ENCODE measurements around the gene ELMOD3. TPM values are rescaled to one million over a fixed set of nuclear protein-coding genes. Genes with fewer than 3 reads are reported as not detected.
A peak's percentile ranks its signal among the peaks of the same experiment; 100 is the strongest.
"Not testable (repeated sequence)": the region's sequence is repeated elsewhere in the genome, so short reads cannot be mapped to it uniquely, and the experiment has no call there.

Gene ELMOD3
- total RNA-seq, 2 donors from 2014 or later, result 15.4 to 22.1 TPM

DNA sequence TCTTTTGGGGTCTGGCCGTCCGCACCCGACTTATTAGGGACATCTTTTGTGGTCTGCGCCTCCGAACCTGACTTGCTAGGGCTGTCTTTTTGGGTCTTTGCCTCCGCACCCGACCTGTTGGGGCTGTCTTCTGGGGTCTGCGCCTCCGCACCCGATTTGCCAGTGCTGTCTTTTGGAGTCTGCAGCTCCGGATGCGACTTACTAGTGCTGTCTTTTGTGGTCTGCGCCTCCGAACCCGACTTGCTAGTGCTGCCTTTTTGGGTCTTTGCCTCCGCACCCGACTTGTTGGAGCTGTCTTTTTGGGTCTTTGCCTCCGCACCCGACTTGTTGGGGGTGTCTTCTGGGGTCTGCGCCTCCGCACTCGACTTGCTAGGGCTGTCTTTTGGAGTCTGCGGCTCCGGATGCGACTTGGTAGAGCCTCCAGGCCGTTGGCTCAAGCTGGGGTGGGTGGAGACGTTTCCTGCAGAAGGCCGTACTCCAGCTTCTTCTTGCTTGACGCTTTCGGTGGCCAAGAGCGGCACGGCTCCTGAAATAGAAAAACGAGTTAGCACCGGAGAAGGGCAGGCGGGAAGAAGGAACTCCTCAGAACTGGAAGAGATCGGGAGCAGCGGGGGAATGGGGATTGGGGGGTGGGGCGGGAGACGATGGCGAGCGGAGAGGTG, 27.3 kb upstream of the ELMOD3 start:
- intact Hi-C loops (cut with DNase I), result loop anchor here in 1 of 2 donors (1.0 kb wide), 1 partner anchor 27 kb away; the partner anchor contains the start of genes ELMOD3 and RETSAT
- peak; percentile 73 for DNase-seq

DNA sequence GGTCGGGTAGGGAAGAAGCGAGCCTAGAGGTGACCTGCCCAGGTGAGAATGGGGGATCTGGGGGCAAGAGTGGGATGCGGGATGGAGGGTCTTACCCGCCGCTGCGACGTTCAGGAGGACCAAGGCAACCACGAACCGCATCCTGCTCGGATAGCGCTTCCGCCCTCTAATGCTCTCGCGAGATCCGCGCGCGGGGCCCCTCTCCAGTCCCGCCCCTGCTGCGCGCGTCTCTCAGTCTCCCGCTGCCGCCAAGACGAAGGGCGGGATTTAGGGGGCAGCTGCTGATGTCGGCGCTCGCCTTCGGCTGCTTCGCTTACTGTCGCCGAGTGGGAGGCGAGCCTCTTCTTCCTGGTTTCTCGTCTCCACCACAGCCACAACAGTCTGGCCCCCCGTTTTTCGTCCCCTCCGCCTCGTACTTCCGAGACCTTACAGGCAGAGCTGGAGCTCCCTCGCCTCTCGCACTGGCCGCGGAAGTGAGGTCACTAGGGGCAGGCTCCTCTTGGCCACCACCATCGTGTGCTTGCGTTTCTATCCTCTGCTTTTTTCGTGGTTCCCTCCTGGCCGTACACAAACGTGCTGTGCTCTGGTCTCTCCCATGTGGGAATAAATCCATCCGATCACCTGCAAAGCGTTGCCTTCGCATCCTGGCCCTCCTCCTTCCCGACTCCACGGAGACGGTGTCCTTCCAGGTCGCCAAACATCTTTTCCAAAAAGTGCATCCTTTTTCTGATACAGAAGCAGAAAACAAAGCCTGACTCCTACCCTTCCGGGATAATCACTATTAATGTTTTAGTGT, 26.5 kb upstream of the ELMOD3 start, which contains the start of gene TGOLN2:
TSS of gene TGOLN2 (minus strand) at position 168 of the 796 bp plus-strand sequence. CDS start at position 141, 27 bp downstream.
- DNase-seq (peak; percentile 95), ATAC-seq (peak; percentile 98 to 99)
- intact Hi-C loops (cut with DNase I), result loop anchor here in 1 of 2 donors (1.0 kb wide), 1 partner anchor 26 kb away; the partner anchor contains the start of genes ELMOD3 and RETSAT

More for the DNA sequence above, 27.3 kb upstream of the ELMOD3 start:
- peak; percentile 53 to 61 for ATAC-seq

DNA sequence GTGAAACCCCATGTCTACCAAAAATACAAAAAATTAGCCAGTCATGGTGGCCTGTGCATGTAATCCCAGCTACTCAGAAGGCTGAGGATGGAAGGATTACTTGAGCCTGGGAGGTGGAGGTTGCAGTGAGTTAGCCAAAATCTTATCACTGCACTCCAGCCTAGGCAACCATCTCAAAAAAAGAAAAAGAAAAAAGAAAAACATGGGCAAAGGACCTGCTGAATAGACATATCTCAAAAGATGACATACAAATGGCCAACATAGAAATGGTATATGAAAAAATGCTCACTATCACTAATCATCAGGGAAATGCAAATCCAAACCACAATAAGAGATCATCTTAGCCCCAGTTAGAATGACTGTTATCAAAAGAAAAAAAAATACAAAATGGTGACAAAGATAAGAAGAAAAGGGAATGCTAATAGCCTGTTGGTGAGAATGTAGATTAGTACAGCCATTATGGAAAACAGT, 25.4 kb upstream of the ELMOD3 start:
- intact Hi-C loops (cut with DNase I), result no loop called here
- ATAC-seq (no peak), DNase-seq (no peak)

DNA sequence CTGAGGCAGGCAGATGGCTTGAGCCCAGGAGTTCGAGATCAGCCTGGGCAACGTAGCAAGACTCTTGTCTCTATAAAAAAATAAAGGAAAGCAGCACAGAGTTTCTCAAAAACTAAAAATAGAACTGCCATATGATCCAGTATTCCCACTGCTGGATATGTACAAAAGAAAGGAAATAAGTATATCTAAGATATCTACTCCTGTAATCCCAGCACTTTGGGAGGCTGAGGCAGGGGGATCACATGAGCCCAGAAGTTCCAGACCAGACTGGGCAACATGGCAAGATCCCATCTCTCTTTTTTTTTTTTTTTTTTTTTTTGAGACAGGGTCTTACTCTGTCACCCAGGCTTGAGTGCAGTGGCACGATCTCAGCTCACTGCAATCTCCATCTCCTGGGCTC, 24.9 kb upstream of the ELMOD3 start:
- DNase-seq; ATAC-seq; intact Hi-C loops (cut with DNase I): not testable (repeated sequence)

DNA sequence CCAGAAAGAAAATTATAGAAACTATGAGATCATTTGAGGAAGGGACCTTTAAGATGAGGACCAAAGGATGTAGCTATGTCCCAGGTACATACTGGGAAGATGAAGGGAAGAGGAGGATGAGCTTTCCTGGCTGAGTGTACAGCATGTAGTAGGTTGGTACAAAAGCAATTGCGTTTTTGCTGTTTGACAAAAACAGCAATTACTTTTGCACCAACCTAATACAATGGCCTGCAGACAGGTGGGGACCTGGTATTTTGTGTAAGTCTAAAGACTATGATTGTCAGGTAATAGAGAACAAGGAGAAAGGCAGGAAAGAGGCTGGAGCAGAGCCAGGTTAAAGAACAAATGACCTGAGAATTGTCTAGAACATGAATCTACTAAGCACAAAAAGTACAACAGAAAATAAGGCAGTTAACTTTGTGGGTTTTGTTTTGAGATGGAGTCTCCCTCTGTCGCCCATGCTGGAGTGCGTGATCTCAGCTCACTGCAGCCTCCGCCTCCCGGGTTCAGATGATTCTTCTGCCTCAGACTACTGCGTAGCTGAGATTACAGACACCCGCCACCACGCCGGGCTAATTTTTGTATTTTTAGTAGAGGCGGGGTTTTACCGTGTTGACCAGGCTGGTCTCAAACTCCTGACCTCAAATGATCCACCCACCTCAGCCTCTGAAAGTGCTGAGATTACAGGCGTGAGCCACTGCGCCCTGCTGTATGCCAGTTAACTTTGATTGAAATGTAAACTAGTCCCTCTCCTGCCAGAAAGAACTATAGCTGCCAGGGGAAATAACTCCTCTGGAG, 23.5 kb upstream of the ELMOD3 start:
- ATAC-seq (no peak), DNase-seq (no peak)
- intact Hi-C loops (cut with DNase I), result no loop called here

DNA sequence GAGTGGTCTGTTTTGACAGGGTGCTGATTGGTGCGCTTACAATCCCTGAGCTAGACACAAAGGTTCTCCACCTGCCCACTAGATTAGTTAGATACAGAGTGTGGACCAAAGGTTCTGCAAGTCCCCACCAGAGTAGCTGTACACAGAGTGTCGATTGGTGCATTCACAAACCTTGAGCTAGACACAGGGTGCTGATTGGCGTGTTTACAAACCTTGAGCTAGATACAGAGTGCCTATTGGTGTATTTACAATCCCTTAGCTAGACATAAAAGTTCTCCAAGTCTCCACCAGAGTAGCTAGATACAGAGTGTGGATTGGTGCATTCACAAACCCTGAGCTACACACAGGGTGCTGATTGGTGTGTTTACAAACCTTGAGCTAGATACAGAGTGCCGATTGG, 20.7 kb upstream of the ELMOD3 start:
- ATAC-seq; intact Hi-C loops (cut with DNase I); DNase-seq: not testable (repeated sequence)

DNA sequence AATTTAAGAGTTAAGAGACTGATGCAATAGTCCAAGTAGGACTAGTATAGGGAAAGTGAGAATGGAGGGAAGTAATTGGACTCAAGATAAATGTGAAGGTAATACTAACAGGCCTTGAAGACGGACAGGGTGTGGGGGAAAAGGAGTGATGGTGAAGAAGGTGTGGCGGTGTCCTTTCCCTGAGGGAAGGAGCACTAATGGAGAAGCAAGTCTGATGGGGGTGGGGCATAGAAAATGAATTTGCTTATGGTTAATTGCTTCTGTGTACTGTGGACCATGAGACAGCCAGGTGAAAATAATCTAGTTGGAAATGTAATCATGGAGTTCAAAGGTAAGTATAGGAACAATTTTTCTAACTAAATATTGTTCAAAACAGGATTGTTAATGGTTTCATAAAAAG, 19.6 kb upstream of the ELMOD3 start:
- intact Hi-C loops (cut with DNase I), result no loop called here
- ATAC-seq (no peak), DNase-seq (no peak)

DNA sequence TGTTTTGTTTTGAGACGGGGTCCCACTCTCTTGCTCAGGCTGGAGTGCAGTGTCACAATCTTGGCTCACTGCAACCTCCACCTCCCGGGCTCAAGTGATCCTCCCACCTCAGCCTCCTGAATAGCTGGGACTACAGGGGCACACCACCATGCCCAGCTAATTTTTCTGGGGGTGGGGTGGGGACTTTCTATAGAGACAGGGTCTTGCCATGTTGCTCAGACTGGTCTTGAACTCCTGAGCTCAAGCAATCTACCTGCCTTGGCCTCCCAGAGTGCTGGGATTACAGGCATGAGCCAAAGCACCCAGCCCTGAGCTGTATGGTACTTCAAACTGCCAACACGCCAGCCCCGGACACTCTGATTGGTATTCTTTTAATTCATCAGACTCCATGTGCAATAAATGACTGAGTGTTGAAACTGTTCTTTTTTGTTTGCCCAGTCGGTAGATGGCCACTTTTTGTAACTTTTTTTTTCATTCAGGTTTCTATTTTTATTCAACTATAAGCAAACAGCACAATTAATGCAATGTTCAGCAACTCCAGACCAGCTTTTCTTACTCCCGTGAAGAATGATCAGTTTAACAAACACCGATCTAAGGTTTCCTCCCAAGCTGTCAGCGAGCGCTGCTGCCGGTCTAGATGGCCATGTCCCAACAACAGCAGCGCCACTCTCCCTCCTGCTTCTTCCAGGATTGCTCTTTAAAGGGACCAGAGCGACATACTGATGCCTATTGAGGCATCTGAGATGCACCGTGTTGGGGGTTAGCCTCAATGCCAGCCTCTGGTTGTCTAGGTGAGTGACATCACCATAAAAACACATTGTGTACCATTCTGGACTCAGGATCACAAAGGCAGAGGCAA, 14.3 kb upstream of the ELMOD3 start:
- DNase-seq (no peak), ATAC-seq (peak in 1 of 2 donors; percentile 59)
- intact Hi-C loops (cut with DNase I), result no loop called here

DNA sequence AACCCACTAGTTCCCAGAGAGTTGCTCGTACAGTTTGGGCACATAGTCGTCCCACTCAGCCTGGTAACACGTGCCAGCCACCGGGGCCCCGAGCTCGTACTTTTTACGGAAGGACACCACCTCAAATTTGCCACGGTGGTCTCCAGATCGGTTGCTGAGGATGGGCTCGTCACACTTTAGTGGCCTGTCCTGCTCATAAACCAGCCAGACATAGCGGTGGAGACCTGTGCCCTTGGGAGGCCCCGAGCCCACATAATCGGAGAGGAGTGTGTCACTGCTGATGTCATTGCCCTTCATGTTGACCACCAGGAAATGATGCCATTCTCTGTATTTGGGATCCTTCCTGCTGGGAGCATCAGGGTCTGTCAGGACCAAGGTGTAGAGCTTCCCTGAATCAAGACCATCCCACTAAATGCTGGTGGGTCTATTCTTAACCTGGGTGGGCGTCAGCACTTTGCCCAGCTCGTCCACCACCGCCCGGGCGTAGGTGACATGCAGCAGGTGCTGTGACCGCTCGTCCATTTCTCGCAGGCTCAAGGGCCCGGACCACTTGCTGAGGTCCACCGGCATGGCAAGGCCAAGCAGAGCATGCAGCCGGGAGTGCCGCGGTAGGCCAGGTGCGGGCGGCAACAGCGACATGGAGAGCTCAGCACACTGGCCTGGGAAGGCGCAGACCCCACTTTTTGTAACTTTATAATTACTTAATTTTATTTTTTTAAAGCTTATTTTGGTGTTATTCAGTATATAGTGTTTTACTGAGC, 13.1 kb upstream of the ELMOD3 start:
- DNase-seq (no peak), ATAC-seq (no peak)
- intact Hi-C loops (cut with DNase I), result no loop called here

DNA sequence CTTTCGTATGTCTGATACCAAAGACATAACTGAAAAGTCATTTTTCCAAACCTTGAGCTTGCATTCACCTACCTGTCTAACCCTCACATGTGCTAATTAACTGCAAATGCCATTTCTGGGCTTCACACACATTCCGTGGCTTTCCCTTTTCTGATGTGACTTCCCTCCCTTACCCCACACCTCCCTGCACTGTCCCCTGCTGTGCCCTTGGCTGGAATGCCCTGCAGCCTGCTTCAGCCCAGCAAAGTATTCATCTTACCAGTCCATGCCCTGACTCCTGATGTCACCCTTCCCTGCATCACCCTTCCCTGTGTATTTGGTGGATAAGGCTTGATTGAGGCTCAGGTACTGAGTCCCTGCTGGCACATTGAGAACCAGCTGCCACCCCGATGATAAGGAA, 12.4 kb upstream of the ELMOD3 start:
- no peak for ATAC-seq
- intact Hi-C loops (cut with DNase I), result no loop called here
- DNase-seq, result no peak

DNA sequence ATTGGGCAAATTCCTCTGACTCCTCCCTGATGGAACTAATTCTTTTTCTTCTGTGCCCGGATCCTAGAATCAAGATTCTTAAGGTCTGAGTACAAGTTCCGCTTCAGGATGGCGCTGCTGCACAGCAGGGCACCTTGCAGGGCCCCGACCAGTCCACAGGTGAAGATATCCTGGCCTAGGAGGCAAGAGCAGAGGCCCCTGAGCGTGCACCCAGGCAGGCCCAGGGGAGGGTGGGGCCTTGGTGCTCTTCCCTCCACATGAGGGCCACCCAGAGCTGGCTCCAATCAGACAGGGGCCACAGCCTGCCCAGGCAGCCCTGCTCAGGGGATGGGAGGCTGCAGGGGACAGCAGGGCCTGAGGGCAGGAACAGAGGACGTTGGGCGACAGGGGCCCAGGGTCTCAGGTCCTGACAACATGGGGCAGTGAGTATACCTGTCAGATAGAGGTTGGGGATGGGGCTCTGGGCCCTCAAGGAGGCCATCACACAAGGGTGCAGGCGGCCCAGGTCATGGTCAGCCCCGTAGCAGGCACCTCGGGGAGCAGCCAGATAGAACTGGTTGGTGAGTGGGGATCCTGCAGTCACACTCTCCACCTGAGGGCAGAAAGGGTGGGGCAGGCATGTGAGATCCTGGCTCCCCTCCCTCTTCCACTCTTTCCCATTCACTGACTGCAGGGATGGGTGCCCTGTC, 11.2 kb upstream of the ELMOD3 start:
- peak in 1 of 2 donors; percentile 12 for ATAC-seq
- intact Hi-C loops (cut with DNase I); DNase-seq: not testable (repeated sequence)

DNA sequence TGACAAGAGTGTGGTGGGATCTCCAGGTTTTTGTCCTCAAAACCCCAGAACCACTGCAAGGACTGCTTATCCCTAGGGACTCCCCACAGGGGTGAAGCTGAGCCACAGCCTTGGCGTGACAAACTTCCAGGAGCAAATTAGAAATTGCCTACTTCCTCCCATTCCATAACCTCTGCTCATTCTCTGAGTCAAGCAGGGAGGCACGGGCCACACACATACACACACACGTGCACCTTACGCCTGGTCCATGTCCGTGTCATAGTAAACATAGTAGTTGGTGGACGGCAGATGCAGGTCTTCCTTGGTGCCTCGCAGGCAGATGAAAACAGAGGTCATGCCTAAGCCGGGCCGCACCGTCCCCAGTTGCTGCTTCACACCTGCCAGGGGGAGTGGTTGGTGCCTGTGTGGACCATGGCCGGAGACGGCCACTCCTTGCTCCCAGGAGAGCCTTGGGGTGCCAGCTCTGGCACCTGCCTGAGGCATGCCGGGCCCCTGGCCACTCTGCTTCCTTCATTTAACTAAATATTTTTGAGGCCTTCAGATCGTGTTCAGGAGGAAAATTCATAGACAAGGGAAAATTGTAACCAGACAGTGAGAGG, 10.1 kb upstream of the ELMOD3 start:
- ATAC-seq (no peak), DNase-seq (no peak)
- intact Hi-C loops (cut with DNase I), result no loop called here

DNA sequence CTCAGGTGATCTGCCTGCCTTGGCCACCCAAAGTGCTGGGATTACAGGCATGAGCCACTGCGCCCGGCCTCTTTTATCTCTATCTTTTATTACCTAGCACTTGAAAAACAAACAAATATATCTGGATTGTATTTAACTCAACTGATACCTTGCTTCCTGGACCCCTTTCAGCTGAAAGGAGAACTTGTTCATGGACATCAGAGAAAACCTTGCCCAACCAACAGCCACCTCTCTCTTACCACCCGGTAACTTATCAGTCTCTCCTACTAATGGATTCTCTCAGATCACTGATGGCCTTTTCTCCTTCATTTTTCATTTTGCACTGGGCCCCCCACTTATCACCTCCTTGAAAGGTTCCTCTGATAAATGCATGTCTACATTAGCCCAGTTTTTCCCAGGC, 7.0 kb upstream of the ELMOD3 start:
- no peak for DNase-seq
- intact Hi-C loops (cut with DNase I), result no loop called here
- no peak for ATAC-seq

DNA sequence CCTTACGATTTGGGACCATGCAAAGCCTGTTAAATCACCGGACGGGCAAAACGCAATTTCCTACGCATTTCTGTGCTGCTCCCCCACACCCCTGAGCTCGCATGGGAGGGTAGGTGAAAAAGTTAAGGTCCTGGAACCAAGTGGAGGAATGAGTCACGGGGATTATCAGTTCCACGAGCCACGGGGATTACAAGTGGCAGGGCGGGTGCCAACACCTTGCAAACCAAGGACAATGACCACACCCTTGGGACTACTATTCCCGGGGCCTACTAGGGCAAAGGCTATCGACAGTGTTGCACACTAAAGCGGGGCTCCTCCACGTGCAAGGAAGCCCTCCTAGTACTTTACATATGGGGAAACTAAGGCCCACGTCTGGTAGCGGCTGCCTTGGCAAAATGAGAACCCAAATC, 688 bp upstream of the ELMOD3 start:
- DNase-seq, result peak; percentile 68
- peak; percentile 44 to 75 for ATAC-seq
- intact Hi-C loops (cut with DNase I), result loop anchor here in 1 of 2 donors (1.0 kb wide), 1 partner anchor 27 kb away; the partner anchor contains the start of gene TGOLN2

DNA sequence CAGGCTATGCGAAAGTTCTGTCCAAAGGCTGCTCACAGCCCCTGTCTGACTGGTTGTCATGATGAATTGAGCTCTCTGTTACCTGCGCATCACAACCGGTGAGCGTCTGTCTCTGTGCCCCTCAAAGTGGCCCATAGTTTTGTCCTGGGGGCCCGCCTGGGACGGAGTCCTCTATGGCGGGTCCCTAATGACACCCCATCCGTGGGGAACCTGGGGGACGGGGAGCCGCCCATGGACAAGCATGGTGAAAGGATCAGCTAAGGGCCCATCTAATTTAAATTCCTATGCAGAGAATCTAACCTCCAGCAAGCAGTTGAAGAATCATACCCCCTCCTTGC, 473 bp downstream of the ELMOD3 start:
- ATAC-seq (peak in 1 of 2 donors; percentile 2), DNase-seq (no peak)
- intact Hi-C loops (cut with DNase I), result no loop called here

DNA sequence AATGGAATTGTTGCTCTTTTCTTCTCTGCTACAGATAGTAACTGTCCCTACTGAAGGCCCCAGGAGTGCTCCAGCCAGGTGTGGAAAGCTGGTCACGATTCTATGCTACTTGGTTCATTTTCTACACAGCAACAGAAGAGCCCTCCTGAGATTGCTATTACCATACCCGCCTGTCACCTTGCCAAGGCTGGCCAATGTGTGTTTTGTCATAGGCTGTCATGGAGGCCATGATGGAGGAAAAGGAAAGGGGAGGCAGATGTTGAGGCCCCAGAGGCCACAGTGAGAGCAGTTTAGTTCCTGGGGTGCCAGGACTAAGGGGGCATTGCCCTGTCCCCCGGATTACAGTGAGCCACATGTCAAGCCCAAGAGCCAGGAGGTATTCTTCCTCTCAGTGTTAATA, 952 bp downstream of the ELMOD3 start:
- intact Hi-C loops (cut with DNase I), result no loop called here
- DNase-seq, result no peak
- ATAC-seq, result no peak

DNA sequence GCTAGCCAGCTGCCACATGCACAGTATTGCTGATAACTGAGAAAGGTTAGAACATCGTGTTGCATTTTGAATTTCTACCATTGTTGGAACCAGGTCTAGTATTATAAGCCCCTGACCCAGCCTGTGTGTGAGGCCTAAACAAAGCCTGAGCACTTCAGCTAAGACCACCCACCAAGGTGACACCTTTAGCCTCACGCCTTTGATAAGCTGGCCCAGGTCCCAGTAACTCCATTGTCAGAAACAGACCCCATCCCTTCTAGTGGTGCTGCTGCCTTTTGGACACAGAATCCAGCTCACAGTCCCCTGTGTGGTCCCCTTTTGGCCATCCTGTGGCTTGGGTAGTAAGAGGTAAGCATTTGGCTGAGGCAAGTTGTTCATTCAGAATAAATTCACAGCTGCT, 1.6 kb downstream of the ELMOD3 start:
- DNase-seq, result no peak
- intact Hi-C loops (cut with DNase I), result no loop called here
- no peak for ATAC-seq
